ENCODE measurements around the gene L3MBTL1. TPM values are rescaled to one million over a fixed set of nuclear protein-coding genes. Genes with fewer than 3 reads are reported as not detected.

The L3MBTL1 gene
- total RNA-seq, 1 donor from 2014 or later, result 22.4 TPM

DNA sequence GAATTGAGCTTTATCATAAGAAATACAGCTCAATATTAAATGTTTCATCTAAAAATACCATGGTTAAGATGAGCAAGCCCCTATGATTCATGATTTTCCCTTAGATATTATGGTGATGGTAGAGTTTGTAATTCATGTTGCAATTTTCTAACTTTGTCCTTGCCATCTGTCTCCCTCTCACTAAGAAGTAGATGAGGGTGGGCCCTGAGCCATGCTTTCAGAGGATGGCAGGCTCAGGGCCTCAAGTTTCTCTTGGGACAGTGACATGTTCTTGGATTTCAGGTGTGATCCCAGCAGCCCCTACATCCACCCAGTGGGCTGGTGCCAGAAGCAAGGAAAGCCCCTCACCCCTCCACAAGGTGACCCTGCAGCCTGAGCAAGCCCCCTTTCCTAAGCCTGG is 25.6 kb downstream of the L3MBTL1 start:
- TF ChIP-seq, protein P1, sequence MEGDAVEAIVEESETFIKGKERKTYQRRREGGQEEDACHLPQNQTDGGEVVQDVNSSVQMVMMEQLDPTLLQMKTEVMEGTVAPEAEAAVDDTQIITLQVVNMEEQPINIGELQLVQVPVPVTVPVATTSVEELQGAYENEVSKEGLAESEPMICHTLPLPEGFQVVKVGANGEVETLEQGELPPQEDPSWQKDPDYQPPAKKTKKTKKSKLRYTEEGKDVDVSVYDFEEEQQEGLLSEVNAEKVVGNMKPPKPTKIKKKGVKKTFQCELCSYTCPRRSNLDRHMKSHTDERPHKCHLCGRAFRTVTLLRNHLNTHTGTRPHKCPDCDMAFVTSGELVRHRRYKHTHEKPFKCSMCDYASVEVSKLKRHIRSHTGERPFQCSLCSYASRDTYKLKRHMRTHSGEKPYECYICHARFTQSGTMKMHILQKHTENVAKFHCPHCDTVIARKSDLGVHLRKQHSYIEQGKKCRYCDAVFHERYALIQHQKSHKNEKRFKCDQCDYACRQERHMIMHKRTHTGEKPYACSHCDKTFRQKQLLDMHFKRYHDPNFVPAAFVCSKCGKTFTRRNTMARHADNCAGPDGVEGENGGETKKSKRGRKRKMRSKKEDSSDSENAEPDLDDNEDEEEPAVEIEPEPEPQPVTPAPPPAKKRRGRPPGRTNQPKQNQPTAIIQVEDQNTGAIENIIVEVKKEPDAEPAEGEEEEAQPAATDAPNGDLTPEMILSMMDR (conservative IDR thresholded peaks at IDR 0.05), result no peak
- H3K4me1 Mint-ChIP-seq, result no peaks in the 10 kb centered on the region
- no peak for DNase-seq (ENCODE audit: low read depth, low spot score)
- no peaks in the 10 kb centered on the region for H3K9me3 Mint-ChIP-seq
- no peak overlapping the region for H3K4me3 Mint-ChIP-seq
- H3K27me3 Mint-ChIP-seq (ENCODE audit: low read depth), result no peaks in the 10 kb centered on the region
- H3K36me3 Mint-ChIP-seq (ENCODE audit: low read depth), result peaks cover 2% of the 10 kb centered on the region
- H3K27ac Mint-ChIP-seq (ENCODE audit: unreplicated experiment), result no peak overlapping the region

DNA sequence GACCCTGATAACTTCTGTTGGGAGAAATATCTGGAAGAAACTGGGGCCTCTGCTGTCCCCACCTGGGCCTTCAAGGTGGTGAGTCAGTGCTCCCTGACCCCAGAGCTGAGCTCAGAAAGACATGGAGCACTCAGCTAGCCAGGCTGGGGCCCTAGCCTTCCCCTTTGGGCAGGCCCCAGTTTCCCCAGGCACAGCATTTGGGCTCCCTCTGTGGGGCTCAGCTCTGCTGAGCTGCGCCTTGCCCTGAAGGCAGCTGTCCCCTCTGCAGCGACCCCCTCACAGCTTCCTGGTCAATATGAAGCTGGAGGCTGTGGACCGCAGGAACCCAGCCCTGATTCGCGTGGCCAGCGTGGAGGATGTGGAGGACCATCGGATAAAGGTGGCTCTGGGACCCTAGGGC is 26.5 kb downstream of the L3MBTL1 start:
- Mint-ChIP-seq H3K4me1 (no peaks in the 10 kb centered on the region), H3K27me3 (ENCODE audit: low read depth) (no peaks in the 10 kb centered on the region), H3K27ac (ENCODE audit: unreplicated experiment) (no peak overlapping the region), H3K9me3 (no peaks in the 10 kb centered on the region), H3K36me3 (ENCODE audit: low read depth) (peaks cover 2% of the 10 kb centered on the region), H3K4me3 (no peak overlapping the region)
- TF ChIP-seq, protein P1 (conservative IDR thresholded peaks at IDR 0.05), result no peak
- no peak for DNase-seq (ENCODE audit: low read depth, low spot score)

DNA sequence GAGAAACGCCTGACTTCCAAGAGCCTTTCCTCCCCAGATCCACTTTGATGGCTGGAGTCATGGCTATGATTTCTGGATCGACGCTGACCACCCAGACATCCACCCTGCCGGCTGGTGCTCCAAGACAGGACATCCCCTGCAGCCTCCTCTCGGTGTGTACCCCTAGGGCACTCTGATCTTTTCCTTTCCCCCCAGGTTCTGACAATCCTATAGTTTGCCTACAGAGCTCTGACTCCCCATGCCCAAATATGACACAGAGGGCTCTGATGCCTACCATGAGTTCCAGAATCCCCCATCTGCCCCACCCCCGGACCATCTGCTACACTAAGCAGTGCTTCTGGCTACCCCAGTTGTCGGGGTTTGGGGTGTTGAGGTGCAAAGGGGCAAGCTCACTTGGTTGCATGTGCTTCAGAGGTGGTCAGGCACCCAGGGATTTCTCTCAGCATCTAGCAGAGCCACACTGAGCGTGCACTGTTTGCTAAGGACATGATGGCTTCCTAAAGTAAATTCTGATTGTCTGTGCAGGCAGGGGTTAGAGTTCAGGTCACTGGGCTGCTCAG is 27.4 kb downstream of the L3MBTL1 start:
- Mint-ChIP-seq H3K36me3 (ENCODE audit: low read depth) (no peaks in the 10 kb centered on the region), H3K27me3 (ENCODE audit: low read depth) (no peaks in the 10 kb centered on the region), H3K27ac (ENCODE audit: unreplicated experiment) (no peak overlapping the region), H3K9me3 (no peaks in the 10 kb centered on the region), H3K4me3 (no peak overlapping the region), H3K4me1 (no peaks in the 10 kb centered on the region)
- TF ChIP-seq, protein P1 (conservative IDR thresholded peaks at IDR 0.05), result no peak
- DNase-seq (ENCODE audit: low read depth, low spot score), result no peak

DNA sequence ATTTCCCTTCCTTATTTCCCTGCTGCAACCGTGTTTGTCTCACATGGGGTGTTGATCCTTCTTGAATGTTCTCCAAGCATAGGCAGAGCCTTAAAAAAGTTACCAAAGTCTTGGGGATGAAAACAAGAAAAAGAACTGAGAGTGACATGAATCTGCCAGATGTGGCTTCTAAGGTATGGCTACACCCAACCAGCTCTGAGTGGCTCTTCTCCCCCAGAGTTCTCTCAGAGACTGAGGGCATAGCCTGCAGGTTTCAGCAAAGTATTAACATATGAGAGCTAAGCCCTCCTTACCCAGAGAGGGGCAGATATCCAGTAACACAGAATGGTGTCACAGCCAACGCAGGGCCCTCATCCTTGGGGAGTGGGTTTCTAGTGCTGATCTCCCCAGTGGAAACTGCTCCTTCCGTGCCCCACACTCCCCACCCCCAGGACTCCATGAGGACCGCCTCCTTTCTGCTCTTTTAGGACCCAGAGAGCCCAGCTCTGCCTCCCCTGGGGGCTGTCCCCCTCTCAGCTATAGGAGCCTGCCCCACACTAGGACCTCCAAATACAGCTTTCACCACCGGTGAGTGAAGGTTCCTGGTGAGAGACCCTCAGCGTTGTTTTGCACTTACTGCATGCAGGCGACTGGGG is 28.0 kb downstream of the L3MBTL1 start:
- H3K4me3 Mint-ChIP-seq, result no peak overlapping the region
- H3K9me3 Mint-ChIP-seq, result no peaks in the 10 kb centered on the region
- H3K27me3 Mint-ChIP-seq (ENCODE audit: low read depth), result no peaks in the 10 kb centered on the region
- no peak for DNase-seq (ENCODE audit: low read depth, low spot score)
- H3K27ac Mint-ChIP-seq (ENCODE audit: unreplicated experiment), result no peak overlapping the region
- no peaks in the 10 kb centered on the region for H3K36me3 Mint-ChIP-seq (ENCODE audit: low read depth)
- TF ChIP-seq, protein P1 (conservative IDR thresholded peaks at IDR 0.05), result no peak
- H3K4me1 Mint-ChIP-seq, result no peaks in the 10 kb centered on the region

DNA sequence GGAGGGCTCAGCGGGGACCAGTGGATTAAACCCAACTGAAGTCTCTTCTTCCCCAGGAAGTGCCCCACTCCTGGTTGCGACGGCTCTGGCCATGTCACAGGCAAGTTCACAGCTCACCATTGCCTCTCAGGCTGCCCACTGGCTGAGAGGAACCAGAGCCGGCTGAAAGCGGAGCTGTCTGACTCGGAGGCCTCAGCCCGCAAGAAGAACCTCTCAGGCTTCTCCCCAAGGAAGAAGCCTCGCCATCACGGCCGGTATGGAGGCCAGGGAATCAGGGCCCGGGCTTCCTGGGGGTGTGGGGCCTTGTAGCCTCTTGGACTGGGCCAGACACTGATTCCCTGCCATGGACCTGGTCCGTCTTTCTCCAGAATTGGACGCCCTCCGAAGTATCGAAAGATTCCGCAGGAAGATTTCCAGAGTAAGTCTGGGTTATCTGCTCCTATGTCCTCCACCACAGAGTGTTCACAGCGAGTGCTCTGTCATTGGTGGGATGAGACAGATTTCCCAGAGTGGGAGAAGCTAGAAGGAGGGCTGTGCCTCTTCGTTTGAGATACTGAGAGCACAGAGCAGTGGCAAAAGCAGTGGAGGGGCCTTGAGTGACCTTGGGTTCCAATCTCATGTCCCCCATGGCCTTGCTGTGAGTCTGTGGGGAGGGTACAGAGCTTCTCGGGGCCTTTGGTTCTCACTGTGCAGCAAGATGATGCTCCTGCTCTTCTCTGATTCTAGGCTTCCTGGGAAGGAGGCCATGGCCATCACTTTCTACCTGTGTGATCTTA is 28.7 kb downstream of the L3MBTL1 start:
- DNase-seq (ENCODE audit: low read depth, low spot score), result no peak
- Mint-ChIP-seq H3K27me3 (ENCODE audit: low read depth) (no peaks in the 10 kb centered on the region), H3K27ac (ENCODE audit: unreplicated experiment) (no peak overlapping the region), H3K36me3 (ENCODE audit: low read depth) (no peaks in the 10 kb centered on the region), H3K4me3 (no peak overlapping the region), H3K4me1 (no peaks in the 10 kb centered on the region), H3K9me3 (no peaks in the 10 kb centered on the region)
- TF ChIP-seq, protein P1 (conservative IDR thresholded peaks at IDR 0.05), result no peak
